GM18511 (cell line): ENCODE measurements around the gene CORIN.
"Not testable (repeated sequence)": the region's sequence is repeated elsewhere in the genome, so short reads cannot be mapped to it uniquely, and the experiment has no call there.

ENCODE experiments used
- ATAC-seq: cut with Tn5 transposase; IDR thresholded peaks from one replicate; pipeline ENCODE4 v1.9.1; 2021; ENCODE audit warnings: mild to moderate bottlenecking, moderate library complexity; ENCODE audit not compliant: unreplicated experiment

CORIN gene

DNA sequence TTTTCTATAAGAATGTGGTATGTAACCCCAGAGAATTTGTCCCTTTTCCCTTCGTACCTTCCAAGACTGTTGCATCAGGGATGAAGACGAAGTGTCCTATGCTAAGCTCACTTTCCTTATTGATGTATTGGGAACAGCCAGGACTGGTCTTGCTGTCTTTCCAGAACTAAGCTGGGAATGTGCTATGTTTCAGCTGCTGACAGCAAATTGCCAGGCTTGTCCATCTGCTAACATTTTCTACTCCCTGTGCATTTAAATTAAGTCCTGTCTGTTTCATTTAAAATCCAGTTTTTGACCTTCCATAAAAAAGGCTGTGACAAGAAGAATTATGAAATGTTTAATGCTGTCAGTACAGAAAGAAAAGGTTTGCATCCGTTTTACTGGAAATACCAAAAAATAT, 264.9 kb downstream of the CORIN start:
- no peak for ATAC-seq

DNA sequence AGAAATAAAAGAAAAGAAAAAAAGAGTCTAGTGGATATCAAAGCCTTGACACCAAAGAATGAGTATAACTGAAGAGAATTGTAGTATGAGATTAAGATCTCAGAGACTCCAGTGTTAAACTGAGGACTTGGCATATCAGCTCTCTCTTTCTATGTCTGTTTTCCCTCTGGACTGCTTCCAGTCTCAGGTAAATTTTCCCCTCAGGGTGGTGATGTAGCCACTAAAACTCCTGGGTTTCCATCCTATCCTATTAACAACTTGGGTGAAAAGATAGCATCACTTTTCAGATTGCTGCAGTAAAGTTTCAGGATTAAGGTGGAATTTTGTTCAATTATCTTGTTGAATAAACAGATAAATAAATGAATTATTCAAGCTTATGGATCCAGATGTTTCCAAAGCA, 267.1 kb downstream of the CORIN start:
- no peak for ATAC-seq

DNA sequence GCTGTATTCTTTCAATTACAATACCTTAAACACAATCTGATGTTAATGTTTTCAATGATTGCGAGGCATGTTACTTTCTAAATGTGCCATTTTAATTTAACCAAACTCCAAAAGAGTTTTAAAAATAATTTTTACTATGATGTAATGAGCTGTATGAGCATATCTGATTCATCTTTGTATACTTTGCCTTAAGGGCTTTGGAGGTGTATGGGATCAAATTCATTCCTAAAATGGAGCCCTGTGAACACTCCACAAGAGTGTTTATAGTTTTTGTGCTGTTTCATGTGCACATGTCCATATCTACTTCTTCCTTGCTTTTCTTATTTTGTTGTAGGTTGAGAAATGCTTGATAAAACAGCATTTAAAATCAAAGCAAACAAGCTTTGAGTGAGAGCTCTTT, 270.4 kb downstream of the CORIN start:
- no peak for ATAC-seq

- ATAC-seq: no peak
These were observed 270.9 kb downstream of the CORIN start for GRCh38 chr4:47566969-47567368.

GRCh38 chr4:47566566-47566965, 271.3 kb downstream of the CORIN start:
- ATAC-seq: no peak

- ATAC-seq: no peak
These were observed 275.6 kb downstream of the CORIN start for GRCh38 chr4:47562297-47562696.

GRCh38 chr4:47561331-47561730, 276.5 kb downstream of the CORIN start:
- ATAC-seq: no peak

DNA sequence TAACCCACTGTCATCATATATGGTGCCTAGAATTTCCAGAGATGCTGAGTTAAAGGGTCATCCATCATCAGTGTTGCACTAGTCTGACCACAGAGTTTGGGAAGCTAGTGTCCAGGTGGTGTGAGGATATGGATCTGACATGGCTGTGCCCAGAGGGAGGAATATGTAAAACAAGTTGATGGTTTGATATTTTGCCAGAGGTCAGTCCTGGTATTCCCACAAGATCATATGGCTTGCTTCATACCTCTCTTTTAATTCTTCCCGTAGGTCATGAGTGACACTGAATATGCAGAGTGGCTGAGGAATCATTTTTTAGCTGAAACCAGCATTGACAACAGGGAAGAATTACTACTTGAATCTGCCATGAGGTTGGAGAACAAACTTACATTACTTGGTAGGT, 277.2 kb downstream of the CORIN start:
- ATAC-seq: no peak

DNA sequence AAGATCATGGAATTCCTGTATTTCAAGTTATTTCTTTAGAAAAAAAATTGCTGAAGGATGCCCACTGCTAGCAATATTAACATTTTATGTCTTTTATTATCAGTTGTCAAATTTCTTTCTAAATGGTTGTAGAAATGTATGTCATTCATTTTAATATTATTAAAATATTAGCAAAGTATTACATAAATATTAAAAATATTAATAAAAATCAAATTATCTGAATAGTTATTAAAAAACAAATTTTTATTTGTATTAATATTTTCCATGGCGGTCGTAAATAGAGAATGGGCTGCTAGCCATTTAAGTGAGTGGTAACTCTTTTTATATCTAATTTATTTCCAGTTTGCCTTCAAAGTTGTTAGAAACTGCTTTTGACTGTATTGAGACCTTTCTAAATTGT, 280.6 kb downstream of the CORIN start:
- ATAC-seq: no peak

GRCh38 chr4:47555920-47556319, 281.9 kb downstream of the CORIN start:
- ATAC-seq: not testable (repeated sequence)

DNA sequence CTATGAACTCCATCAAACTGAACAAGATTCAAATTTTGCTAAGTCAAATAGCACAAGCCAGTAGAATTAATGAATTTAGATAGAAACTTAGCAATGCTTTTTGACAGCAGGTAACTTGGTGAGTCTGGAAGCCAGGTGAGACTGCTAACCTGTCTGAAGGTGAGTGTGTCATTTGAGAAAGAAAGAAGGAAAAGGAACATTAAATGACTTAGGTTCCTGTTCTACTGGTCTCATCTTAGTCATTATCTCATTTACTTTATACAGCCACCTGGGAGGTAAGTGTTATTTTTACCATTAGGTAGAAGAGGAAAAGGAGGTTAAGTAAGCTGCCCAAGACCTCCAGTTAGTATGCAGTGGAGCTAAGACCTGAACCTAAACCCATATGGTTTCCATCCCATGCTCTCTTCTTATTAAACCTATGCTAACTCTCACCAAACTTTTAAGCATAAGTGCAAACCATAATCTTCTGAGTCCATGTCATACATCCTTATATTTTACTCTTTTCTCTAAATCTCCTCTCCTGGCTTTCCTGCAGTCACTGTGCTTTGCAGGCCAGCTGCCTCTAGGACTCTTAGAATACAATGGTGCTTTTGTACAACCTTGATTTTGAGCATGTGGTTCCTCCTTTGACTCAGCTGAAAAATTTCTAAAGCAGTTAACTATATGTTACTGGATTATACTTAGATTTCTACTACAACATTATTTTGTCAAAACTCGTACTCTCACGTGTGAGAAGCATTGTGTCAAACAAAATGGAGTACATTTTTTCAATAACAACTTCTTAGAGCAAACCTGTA, 284.3 kb downstream of the CORIN start:
- no peak for ATAC-seq

DNA sequence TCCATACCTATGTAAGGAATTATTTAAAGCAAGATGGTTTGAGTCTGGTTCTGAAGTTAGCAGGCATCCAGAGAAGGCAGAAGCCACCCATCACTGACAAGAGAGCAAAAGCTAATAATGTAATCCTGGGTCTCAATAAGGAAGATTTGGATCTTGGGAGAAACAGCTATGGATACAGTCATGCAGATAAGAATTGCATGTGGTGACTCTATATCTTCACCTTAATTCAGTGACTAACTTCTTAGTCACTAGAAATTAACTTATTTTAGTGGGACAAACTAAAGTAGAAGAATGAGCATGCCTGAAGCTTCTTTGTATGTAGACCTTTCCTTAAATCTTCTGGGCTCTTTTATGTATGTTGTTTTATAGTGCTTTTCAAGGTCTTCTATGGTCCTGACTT, 286.2 kb downstream of the CORIN start:
- no peak for ATAC-seq

DNA sequence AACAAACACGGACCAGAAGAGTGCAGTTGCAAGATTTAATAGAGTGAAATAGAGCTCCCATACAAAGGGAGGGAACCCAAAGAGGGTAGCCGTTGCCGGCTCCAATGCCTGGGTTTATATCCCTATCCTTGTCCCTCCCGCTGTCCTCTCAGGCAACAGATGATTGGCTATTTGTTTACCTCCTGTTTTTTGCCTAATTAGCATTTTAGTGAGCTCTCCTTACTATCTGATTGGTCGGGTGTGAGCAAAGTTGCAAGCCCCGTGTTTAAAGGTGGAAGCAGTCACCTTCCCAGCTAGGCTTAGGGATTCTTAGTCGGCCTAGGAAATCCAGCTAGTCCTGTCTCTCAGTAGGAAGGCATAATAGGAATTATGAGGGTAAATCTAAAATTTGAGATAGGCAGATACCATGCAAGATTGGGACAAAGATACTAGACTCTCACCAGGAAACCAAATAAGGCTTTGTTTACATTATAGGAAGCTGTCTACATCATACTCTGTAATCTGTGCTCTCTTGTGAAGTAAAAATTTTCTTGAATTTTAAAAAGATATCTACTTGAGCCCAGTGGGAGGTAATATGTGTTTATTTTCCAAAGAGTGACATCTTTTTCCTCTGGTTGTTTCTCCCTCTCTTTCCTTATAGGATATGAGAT, 286.8 kb downstream of the CORIN start:
- no peak for ATAC-seq

- not testable (repeated sequence) for ATAC-seq
These were observed 287.5 kb downstream of the CORIN start for GRCh38 chr4:47550357-47550756.
